GM19395 (cell line): ENCODE results near the gene RPP21.
"Not testable (repeated sequence)": the region's sequence is repeated elsewhere in the genome, so short reads cannot be mapped to it uniquely, and the experiment has no call there.

Source experiments
- ATAC-seq: cut with Tn5 transposase; IDR thresholded peaks from one replicate; pipeline ENCODE4 v1.9.1; 2021; ENCODE audit warnings: mild to moderate bottlenecking, moderate library complexity; ENCODE audit not compliant: unreplicated experiment

The RPP21 gene

GRCh38 chr6:30369280-30369679 is 24.3 kb downstream of the RPP21 start:
- ATAC-seq = not testable (repeated sequence)

DNA sequence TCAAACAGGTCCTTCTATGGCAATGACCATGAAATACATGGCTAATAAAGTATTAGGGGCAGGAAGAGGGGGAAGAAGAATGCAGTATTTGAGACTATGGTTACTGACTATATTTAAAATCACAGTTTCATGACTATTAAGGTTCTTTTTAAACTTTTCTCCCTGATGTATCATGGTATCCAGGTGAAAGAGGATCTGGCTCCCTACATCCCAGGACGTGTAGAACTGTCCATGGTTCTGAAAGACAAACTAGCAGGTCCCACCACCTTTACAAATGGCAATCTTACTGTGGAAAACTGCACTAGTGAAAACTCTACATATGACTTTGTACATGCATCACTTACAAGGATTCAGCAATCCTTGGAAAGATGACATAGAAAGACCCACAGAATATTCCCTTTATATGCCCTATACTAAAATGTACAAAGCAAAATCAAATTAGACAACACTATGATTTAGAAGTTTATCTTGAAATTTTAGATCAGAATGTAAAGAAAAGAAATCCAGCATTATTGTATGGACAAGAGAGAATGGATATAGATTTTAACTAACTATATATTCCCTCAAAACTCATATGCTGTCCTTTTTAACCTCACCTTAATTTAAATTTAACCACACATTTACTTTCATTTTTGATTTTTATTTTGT is 33.5 kb downstream of the RPP21 start:
- no peak for ATAC-seq

DNA sequence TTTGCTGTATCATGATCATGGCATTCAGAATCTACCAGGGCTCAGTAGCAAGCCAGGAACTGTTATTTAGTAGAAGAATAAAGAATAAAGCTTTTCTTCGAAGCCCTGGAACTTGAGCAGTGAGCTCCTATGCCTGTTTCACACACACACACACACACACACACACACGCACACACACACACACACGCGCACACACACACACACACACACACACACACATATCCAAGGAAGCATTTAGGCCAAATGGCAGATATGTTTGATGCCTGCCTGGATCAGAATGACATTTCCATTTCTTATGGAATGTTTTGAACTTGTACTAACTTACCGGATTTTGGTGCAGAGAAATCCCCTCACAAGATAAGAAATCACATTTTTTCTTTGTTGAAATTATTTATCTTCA is 35.5 kb downstream of the RPP21 start:
- ATAC-seq = no peak

DNA sequence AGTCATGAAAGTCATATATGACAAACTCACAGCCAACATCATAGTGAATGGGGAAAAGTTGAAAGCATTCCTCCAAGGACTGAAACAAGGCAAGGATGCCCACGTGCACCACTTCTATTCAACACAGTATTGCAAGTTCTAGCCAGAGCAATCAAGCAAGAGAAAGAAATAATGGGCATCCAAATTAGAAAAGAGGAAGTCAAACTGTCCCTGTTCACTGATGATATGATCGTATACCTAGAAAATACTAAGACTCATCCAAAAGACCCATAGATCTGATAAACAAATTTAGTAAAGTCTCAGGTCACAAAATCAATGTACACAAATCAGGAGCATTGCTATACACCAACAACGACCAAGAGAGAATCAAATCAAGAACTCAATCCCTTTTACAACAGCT is 41.2 kb downstream of the RPP21 start:
- no peak for ATAC-seq

DNA sequence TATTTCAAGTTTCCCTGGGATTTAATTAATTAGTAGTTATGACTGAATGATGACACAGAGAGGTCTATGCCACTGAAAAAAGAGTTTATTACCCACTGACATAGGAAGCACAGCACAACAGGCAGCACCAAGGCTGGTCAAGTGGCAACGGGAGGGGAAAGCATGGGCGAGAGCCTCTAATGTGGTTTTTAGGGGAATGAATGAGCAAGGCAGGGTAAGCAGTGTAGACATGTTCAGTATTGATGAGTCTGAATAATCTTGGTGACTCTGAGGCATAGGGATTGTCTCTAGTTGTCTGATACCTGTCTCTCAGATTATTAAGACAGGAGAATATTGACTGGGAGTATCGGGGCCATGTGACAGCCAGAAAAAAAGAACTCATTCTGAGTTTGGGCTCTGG is 46.3 kb downstream of the RPP21 start:
- no peak for ATAC-seq

- ATAC-seq = no peak
Observed at GRCh38 chr6:30394139-30394538, 49.2 kb downstream of the RPP21 start.
